Activated T-cell treated with anti-CD3 and anti-CD28 coated beads for 4 hours (primary cell): ENCODE results near the gene TBX21.

Experiments used
- DNase-seq: peaks from one replicate; pipeline ENCODE4 v3.0.0-alpha.2; 2020

Gene TBX21

DNA sequence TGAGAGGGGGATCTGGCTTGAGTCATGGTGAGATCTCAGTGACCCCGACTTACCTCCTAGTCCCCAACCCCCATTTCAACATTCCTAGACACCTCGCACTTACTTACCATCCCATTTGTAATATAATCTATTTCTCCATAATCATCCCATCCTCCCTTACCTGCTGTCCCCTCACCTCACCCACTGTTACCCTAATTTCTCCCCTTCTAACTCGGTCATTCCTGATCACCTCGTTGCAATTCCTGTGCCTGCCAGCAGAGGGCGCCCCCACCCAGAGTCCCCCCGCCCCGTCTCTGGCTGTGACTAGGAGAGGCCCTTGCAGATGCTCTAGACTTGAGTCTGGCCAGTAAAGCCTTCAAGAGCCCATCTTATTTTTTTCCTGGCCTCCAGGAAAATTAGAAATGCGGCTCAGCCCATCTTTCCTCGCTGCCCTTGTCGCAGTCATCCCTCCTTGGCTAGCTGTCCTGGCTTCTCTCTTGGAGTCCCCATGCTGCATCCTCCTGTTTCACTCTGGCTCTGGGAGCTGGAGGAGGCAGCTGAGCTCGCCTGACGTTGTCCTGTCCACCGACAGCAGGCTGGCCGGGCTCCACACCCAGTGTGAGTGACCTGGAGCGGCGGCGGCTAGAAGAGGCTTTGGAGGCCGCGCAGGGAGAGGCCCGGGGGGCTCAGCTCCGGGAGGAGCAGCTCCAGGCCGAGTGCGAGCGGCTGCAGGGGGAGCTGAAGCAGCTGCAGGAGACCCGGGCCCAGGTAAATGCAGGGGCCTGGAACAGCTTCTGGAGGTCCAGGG lies 34.1 kb upstream of the TBX21 start:
- peak; percentile 87 for DNase-seq

DNA sequence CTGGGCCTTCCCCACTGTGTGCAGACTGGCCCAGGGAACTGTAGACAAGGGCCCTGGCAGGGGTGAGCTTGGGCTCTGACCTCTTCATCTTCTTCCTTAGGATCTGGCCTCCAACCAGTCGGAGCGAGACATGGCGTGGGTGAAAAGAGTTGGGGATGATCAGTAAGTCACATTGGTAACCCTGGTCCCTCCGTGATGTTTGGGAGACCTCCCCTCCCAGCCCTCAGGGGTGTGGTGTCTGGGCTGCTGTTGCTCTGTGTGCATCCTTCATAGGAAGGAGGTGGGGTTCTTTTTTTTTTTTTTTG lies 33.5 kb upstream of the TBX21 start:
- no peak for DNase-seq

- DNase-seq, result no peak
Measured at GRCh38 chr17:47700471-47701449, 32.3 kb upstream of the TBX21 start.

GRCh38 chr17:47701608-47702007 lies 31.4 kb upstream of the TBX21 start:
- DNase-seq, result no peak

DNA sequence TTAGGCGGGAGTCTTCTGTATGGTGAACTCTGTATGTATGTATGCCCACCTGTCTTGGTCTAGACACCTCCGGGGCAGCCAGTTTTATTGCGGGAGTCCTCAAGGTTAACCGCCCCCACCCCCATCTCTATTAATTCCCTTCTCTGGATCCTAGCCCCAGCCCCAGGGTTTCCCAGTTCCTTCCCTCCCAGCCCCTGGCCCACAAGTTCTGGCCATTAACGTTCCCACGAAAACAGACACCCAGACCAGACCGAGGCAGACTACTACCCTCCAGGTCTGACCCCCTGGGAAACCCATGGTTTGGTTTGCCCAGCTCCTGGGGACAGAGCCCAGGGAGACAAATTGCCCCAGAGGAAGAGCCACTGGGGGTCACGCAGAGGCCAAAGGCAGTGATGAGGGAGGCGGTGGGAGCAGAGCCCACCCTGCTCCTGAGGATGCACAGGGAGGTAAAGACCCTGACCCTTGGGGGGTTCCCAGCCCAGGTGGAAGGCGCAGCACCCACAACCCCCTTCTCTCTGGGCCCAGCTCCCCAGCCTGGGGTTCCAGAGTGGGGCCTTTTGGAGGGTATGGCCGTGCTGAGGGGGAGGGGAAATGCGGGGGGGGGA lies 30.5 kb upstream of the TBX21 start:
- no peak for DNase-seq

- DNase-seq, result peak; percentile 70
Measured at GRCh38 chr17:47703191-47703591, 29.8 kb upstream of the TBX21 start.

DNA sequence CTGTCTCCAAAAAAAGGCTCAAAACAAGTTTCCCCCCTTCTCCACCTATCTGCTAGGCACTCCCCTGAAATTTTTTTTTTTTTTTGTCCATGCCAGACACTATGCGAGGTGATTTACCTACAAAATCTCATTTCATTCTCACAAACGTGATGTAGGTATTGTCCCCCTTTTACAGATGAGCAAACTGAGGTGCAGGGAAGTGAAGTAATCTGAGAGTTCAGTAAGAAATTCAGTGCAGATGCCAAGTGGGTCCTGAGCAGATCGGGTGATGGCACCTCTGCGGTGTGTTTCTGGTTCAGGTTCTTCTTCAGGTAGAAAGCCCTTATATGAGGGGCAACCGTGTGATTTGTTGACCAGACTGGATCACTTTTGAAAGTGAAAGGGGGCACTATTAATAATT lies 29.4 kb upstream of the TBX21 start:
- DNase-seq, result no peak

GRCh38 chr17:47704116-47704515 lies 28.9 kb upstream of the TBX21 start:
- no peak for DNase-seq

GRCh38 chr17:47704736-47705135 lies 28.3 kb upstream of the TBX21 start:
- no peak for DNase-seq

DNA sequence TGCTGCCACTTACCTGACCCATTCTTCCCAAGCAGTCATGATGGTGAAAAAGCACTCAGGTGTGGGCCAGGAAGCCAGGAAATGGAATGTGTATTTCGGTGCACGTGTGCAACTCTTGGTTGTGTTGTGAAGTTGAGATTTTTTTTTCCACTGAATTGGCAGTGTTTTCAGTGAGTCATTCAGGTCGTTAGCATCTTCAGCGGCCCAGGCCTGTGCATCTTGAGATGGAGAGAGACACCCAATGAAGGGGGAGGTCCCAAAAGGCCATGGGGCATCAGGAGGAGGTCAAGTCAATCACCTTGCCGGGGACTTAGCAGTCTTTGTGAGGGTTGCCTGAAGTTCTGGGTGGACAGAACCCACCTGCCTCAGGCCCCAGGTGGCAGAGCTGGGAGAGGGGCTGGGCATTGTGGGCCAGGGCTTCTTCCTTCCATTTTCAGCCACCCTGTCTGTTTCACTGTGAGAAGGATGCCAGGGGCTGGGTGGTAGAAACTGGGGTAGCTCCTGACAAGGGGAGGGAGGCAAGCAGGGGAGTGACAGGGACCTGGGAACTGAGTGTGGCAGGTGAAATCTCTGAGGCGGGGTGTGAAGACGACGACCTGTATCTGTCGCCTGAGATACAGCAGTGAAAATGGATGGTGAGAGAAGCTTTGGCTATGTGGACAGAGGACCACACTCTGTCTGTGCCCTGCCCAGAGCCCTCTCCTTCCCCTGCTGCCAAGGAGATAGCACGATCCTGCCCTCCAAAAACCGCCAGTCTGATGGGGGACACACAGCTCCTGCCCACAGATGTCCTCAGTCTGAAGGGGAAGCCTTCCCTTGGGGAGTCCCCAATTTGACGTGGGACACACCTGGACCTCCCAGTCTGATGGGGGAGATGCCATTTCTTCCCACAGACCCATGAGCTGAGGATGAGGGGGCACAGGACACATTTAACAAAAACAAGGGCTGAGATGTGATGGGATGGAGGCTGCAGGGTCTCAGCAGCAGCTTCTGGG lies 27.2 kb upstream of the TBX21 start:
- no peak for DNase-seq

GRCh38 chr17:47707056-47707804 lies 25.8 kb upstream of the TBX21 start:
- DNase-seq, result no peak

DNA sequence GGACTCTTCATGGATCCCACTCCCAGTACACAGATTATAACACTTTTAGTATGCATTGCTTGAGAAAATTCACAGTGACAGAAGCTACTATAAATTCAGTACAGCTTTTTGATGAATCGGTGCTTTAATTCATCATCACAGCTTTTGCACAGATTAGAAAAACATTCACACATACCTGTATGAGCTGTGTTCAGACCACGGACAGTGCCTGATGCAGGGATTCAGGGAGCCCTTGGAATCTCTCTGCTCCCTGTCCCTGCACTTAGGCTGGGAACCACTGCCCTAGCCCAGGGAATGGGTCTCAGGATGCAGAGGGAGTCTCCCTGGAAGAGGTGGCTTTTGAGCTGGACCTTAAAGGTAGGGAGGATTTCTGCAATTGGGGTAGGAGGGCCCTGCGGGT lies 25.2 kb upstream of the TBX21 start:
- DNase-seq, result no peak

DNA sequence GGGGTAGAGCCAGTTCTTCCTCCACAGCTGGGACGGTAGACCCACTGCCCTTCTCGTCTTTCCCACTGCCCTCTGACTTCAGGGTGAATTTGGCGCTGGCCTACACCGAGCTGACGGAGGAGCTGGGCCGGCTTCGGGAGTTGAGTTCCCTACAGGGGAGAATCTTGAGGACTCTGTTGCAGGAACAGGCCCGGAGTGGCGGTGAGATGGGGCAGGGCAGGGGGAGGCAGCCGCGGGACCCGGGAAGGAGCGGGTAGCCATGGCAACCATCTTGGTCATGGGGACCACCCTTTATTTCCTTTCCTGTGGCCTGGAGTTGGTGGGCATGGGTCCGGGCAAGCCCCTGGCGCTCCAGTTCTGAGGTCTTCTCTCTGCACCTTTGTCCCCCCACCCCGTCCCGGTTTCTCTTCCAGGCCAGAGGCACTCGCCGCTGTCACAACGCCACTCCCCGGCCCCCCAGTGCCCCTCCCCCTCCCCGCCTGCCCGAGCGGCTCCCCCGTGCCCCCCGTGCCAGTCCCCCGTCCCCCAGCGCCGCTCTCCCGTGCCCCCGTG lies 24.6 kb upstream of the TBX21 start:
- DNase-seq, result no peak

GRCh38 chr17:47708864-47709541 lies 24.0 kb upstream of the TBX21 start:
- DNase-seq, result no peak

- DNase-seq, result no peak
Measured at GRCh38 chr17:47709594-47709993, 23.4 kb upstream of the TBX21 start.

- no peak for DNase-seq
Measured at GRCh38 chr17:47711366-47712099, 21.5 kb upstream of the TBX21 start.

GRCh38 chr17:47712330-47713023 lies 20.6 kb upstream of the TBX21 start:
- DNase-seq, result no peak

GRCh38 chr17:47713980-47714700 lies 18.9 kb upstream of the TBX21 start:
- DNase-seq, result no peak
